ENCODE data around the gene PDE4D. TPM values are rescaled to one million over a fixed set of nuclear protein-coding genes. Genes with fewer than 3 reads are reported as not detected.

PDE4D gene
- total RNA-seq, 1 donor from 2014 or later = 2.3 TPM

- H3K4me2 ChIP-seq = no peak overlapping the region
- Mint-ChIP-seq H3K27me3 (ENCODE audit: insufficient read depth, low read depth) (no peaks in the 10 kb centered on the region), H3K9me3 (no peaks in the 10 kb centered on the region), H3K4me1 (peaks cover 2% of the 10 kb centered on the region), H3K27ac (no peak overlapping the region), H3K36me3 (no peaks in the 10 kb centered on the region), H3K4me3 (no peak overlapping the region)
- H3K9ac ChIP-seq = no peak overlapping the region
- no peak for DNase-seq (ENCODE audit: low spot score)
- no peaks in the 10 kb centered on the region for H3K9me3 ChIP-seq (ENCODE audit: low read depth)
- no peaks in the 10 kb centered on the region for H3K4me1 ChIP-seq
- no peak overlapping the region for H3K4me3 ChIP-seq
- H3K79me2 ChIP-seq (ENCODE audit: low read depth) = no peaks in the 10 kb centered on the region
- no peaks in the 10 kb centered on the region for H4K20me1 ChIP-seq (ENCODE audit: low read depth)
- H2AFZ ChIP-seq (replicated peaks) = no peak overlapping the region
- H3K27ac ChIP-seq = no peak overlapping the region
- no peaks in the 10 kb centered on the region for H3K27me3 ChIP-seq
- H3F3A ChIP-seq (ENCODE audit: low read depth) = no peaks in the 10 kb centered on the region
- H3K36me3 ChIP-seq = no peaks in the 10 kb centered on the region
- no peak for TF ChIP-seq CTCF (IDR thresholded peaks at IDR 0.05)
- TF ChIP-seq EZH2 (IDR thresholded peaks at IDR 0.05) = no peak
- no peak for TF ChIP-seq EZH2phosphoT487 (IDR thresholded peaks at IDR 0.05)
Observed at GRCh38 chr5:59067956-59068656, 825.4 kb downstream of the PDE4D start.

- H3K79me2 ChIP-seq (ENCODE audit: low read depth) = no peaks in the 10 kb centered on the region
- no peak overlapping the region for H3K4me2 ChIP-seq
- Mint-ChIP-seq H3K27ac (no peak overlapping the region), H3K36me3 (no peaks in the 10 kb centered on the region), H3K4me3 (no peak overlapping the region), H3K4me1 (peaks cover 2% of the 10 kb centered on the region), H3K27me3 (ENCODE audit: insufficient read depth, low read depth) (peaks cover under 1% of the 10 kb centered on the region), H3K9me3 (no peaks in the 10 kb centered on the region)
- H3F3A ChIP-seq (ENCODE audit: low read depth) = no peaks in the 10 kb centered on the region
- H3K27ac ChIP-seq = no peak overlapping the region
- no peak overlapping the region for H2AFZ ChIP-seq (replicated peaks)
- TF ChIP-seq CTCF (IDR thresholded peaks at IDR 0.05) (no peak), EZH2 (IDR thresholded peaks at IDR 0.05) (no peak), EZH2phosphoT487 (IDR thresholded peaks at IDR 0.05) (no peak)
- no peaks in the 10 kb centered on the region for H3K27me3 ChIP-seq
- no peak for DNase-seq (ENCODE audit: low spot score)
- no peak overlapping the region for H3K4me3 ChIP-seq
- no peaks in the 10 kb centered on the region for H3K9me3 ChIP-seq (ENCODE audit: low read depth)
- H3K36me3 ChIP-seq = no peaks in the 10 kb centered on the region
- H3K4me1 ChIP-seq = no peaks in the 10 kb centered on the region
- H4K20me1 ChIP-seq (ENCODE audit: low read depth) = no peaks in the 10 kb centered on the region
- H3K9ac ChIP-seq = no peak overlapping the region
Observed at GRCh38 chr5:59066367-59067163, 827.0 kb downstream of the PDE4D start.

- Histone ChIP-seq H3K4me1 (no peaks in the 10 kb centered on the region), H4K20me1 (ENCODE audit: low read depth) (no peaks in the 10 kb centered on the region), H3K27ac (no peak overlapping the region), H3F3A (ENCODE audit: low read depth) (no peaks in the 10 kb centered on the region), H3K9me3 (ENCODE audit: low read depth) (no peaks in the 10 kb centered on the region), H3K27me3 (no peaks in the 10 kb centered on the region), H3K4me3 (no peak overlapping the region), H3K4me2 (no peak overlapping the region), H3K36me3 (no peaks in the 10 kb centered on the region), H3K9ac (no peak overlapping the region), H2AFZ (replicated peaks) (no peak overlapping the region), H3K79me2 (ENCODE audit: low read depth) (no peaks in the 10 kb centered on the region)
- no peaks in the 10 kb centered on the region for H3K9me3 Mint-ChIP-seq
- H3K27ac Mint-ChIP-seq = no peak overlapping the region
- TF ChIP-seq EZH2 (IDR thresholded peaks at IDR 0.05) (no peak), CTCF (IDR thresholded peaks at IDR 0.05) (no peak), EZH2phosphoT487 (IDR thresholded peaks at IDR 0.05) (no peak)
- no peak for DNase-seq (ENCODE audit: low spot score)
- no peak overlapping the region for H3K4me3 Mint-ChIP-seq
- no peaks in the 10 kb centered on the region for H3K36me3 Mint-ChIP-seq
- H3K27me3 Mint-ChIP-seq (ENCODE audit: insufficient read depth, low read depth) = peaks cover 3% of the 10 kb centered on the region
- peaks cover 2% of the 10 kb centered on the region for H3K4me1 Mint-ChIP-seq
Observed at GRCh38 chr5:59065554-59065953, 828.0 kb downstream of the PDE4D start.

Data from neural progenitor cell (in vitro differentiated cells).